Body of pancreas (tissue), 4 donors: Measurements from ENCODE around the gene TMEM45A.

ENCODE experiments used
- CTCF ChIP-seq, 7 experiments: fragments of 450-650 bp in 4 of 7; fragments of 200-600 bp in 3 of 7; sonication (generic) in 3 of 7; IDR thresholded peaks; one replicate each; pipeline ENCODE4 v1.5.1; 2016 to 2019; ENCODE audit warnings: antibody characterized with exemption in 7 of 7
- POLR2A ChIP-seq, 3 donors: fragments of 450-650 bp; IDR thresholded peaks; one replicate each; pipeline ENCODE4 v1.6.1; 2016; ENCODE audit warnings: antibody characterized with exemption in 3 of 3, mild to moderate bottlenecking in 2 of 3

GRCh38 chr3:100454677-100455076 lies 37.7 kb upstream of the TMEM45A start:
- no peak for TF ChIP-seq POLR2A (IDR thresholded peaks at IDR 0.05)
- no peak for TF ChIP-seq CTCF (IDR thresholded peaks at IDR 0.05)
